CD14-positive monocyte (primary cell): ENCODE results near the gene CYLD. TPM values are rescaled to one million over a fixed set of nuclear protein-coding genes. Genes with fewer than 3 reads are reported as not detected.

ENCODE experiments used
- DNase-seq, 3 donors: peaks; one replicate each; pipeline ENCODE4 v3.0.0-alpha.2; 2011 to 2022
- H2AFZ ChIP-seq: 2 replicates; pipeline ENCODE4 v1.6.0; 2012; ENCODE audit warnings: mild to moderate bottlenecking, low read depth, low read length, inconsistent platforms; ENCODE audit not compliant: insufficient read depth, poor library complexity, severe bottlenecking
- H3K27ac ChIP-seq, 2 donors: 1 replicate in 1 of 2; 2 replicates in 1 of 2; pipeline ENCODE4 v1.5.1; 2012 to 2013; ENCODE audit warnings: low read length in 2 of 2, control low read depth in 1 of 2, inconsistent platforms in 1 of 2, low read depth in 1 of 2, mild to moderate bottlenecking in 1 of 2
- H3K27me3 ChIP-seq, 2 donors: one replicate each; pipeline versions ENCODE4 v1.6.0 to v1.6.1; 2011 to 2013; ENCODE audit warnings: low read length in 2 of 2; ENCODE audit not compliant: control insufficient read depth in 2 of 2, insufficient read depth in 2 of 2
- H3K36me3 ChIP-seq, 2 donors: replicated peaks in 1 of 2; 1 replicate in 1 of 2; 2 replicates in 1 of 2; pipeline versions ENCODE4 v1.5.1 to v1.6.1; 2012 to 2013; ENCODE audit warnings: low read length in 2 of 2, control low read depth in 1 of 2, inconsistent platforms in 1 of 2, mild to moderate bottlenecking in 1 of 2; ENCODE audit not compliant: insufficient read depth in 2 of 2, control insufficient read depth in 1 of 2
- H3K4me1 ChIP-seq, 2 donors: 1 replicate in 1 of 2; 2 replicates in 1 of 2; pipeline versions ENCODE4 v1.5.1 to v1.6.1; 2012 to 2013; ENCODE audit warnings: low read length in 2 of 2, control low read depth in 1 of 2, inconsistent platforms in 1 of 2, mild to moderate bottlenecking in 1 of 2, moderate library complexity in 1 of 2; ENCODE audit not compliant: insufficient read depth in 2 of 2, control insufficient read depth in 1 of 2
- H3K4me2 ChIP-seq: replicated peaks from 2 replicates; pipeline ENCODE3; 2012; ENCODE audit warnings: low read length, moderate library complexity, mild to moderate bottlenecking; ENCODE audit not compliant: poor library complexity, severe bottlenecking; ENCODE audit errors: extremely low read depth
- H3K4me3 ChIP-seq, 3 experiments: fragments of 200-600 bp in 1 of 3; sonication (generic) in 1 of 3; replicated peaks in 1 of 3; 1 replicate in 2 of 3; 2 replicates in 1 of 3; pipeline ENCODE4 v1.5.1; 2011 to 2013; ENCODE audit warnings: low read length in 3 of 3, mild to moderate bottlenecking in 3 of 3, control low read depth in 2 of 3, low read depth in 2 of 3, inconsistent platforms in 1 of 3, moderate library complexity in 1 of 3
- H3K79me2 ChIP-seq: 2 replicates; pipeline ENCODE4 v1.6.0; 2012; ENCODE audit warnings: mild to moderate bottlenecking, control low read depth, inconsistent platforms, low read length, moderate library complexity; ENCODE audit not compliant: insufficient read depth
- H3K9ac ChIP-seq: 2 replicates; pipeline ENCODE4 v1.6.0; 2017; ENCODE audit warnings: low read length, mild to moderate bottlenecking; ENCODE audit not compliant: insufficient read depth, poor library complexity, severe bottlenecking
- H3K9me3 ChIP-seq, 2 donors: replicated peaks in 1 of 2; 1 replicate in 1 of 2; 2 replicates in 1 of 2; pipeline versions ENCODE4 v1.5.1 to v1.6.1; 2012 to 2013; ENCODE audit warnings: low read length in 2 of 2, control low read depth in 1 of 2; ENCODE audit not compliant: control insufficient read depth in 1 of 2, insufficient read depth in 1 of 2
- H4K20me1 ChIP-seq: 2 replicates; pipeline ENCODE4 v1.6.0; 2012; ENCODE audit warnings: mild to moderate bottlenecking, low read length, control low read depth, moderate library complexity; ENCODE audit not compliant: insufficient read depth
- H3K27ac Mint-ChIP-seq, 7 donors: one replicate each; pipeline ENCODE4 v1.8.0; 2020; ENCODE audit warnings: mild to moderate bottlenecking in 7 of 7, mixed read lengths in 7 of 7, moderate library complexity in 6 of 7, inconsistent platforms in 2 of 7
- H3K27me3 Mint-ChIP-seq, 3 donors: one replicate each; pipeline ENCODE4 v1.8.0; 2021 to 2022; ENCODE audit warnings: low read depth in 3 of 3, mild to moderate bottlenecking in 3 of 3, mixed read lengths in 3 of 3, moderate library complexity in 3 of 3, inconsistent platforms in 1 of 3
- H3K36me3 Mint-ChIP-seq, 2 donors: one replicate each; pipeline ENCODE4 v1.8.0; 2020; ENCODE audit warnings: mixed read lengths in 2 of 2, inconsistent platforms in 1 of 2, mild to moderate bottlenecking in 1 of 2
- H3K4me1 Mint-ChIP-seq: one replicate; pipeline ENCODE4 v1.8.0; 2020; ENCODE audit warnings: mild to moderate bottlenecking, mixed read lengths
- H3K4me3 Mint-ChIP-seq, 2 donors: one replicate each; pipeline ENCODE4 v1.8.0; 2020; ENCODE audit warnings: mild to moderate bottlenecking in 2 of 2, mixed read lengths in 2 of 2, moderate library complexity in 1 of 2
- H3K9me3 Mint-ChIP-seq, 7 donors: one replicate each; pipeline ENCODE4 v1.8.0; 2020 to 2022; ENCODE audit warnings: mixed read lengths in 7 of 7, mild to moderate bottlenecking in 6 of 7, moderate library complexity in 6 of 7, inconsistent platforms in 2 of 7
- WGBS: methylation state at CpG from one replicate; pipeline ENCODE4 v1.1.5; 2013; ENCODE audit warnings: missing lambda C conversion rate; ENCODE audit not compliant: insufficient coverage; 5-methylcytosine and 5-hydroxymethylcytosine counted together
- intact Hi-C, 2 donors: fragments of 100-400 bp; cut with micrococcal nuclease; formaldehyde crosslinking; loops; one replicate each; pipeline versions ENCODE4 v1.15.0 to v1.15.1; 2023
- polyA plus RNA-seq, 3 donors: library from polyadenylated mRNA; depleted of rRNA in 1 of 3; unstranded in 2 of 3; stranded (reverse) in 1 of 3; fragments of 300-500 nt in 2 of 3; fragments of >200 nt in 1 of 3; fragmentation: Illumina TruSeq in 2 of 3; gene quantifications; 1 replicate in 2 of 3; 2 replicates in 1 of 3; pipeline ENCODE4 v1.2.3, GENCODE V29; 2012 to 2021
- TF ChIP-seq, protein P1 (sequence below): fragments of 200-600 bp; IDR thresholded peaks from one replicate; pipeline ENCODE4 v1.8.0; 2022; ENCODE audit warnings: antibody characterized with exemption, mild to moderate bottlenecking

CYLD gene
- polyA plus RNA-seq, 3 donors: 32.1 to 57.9 (median 35.9) TPM

DNA sequence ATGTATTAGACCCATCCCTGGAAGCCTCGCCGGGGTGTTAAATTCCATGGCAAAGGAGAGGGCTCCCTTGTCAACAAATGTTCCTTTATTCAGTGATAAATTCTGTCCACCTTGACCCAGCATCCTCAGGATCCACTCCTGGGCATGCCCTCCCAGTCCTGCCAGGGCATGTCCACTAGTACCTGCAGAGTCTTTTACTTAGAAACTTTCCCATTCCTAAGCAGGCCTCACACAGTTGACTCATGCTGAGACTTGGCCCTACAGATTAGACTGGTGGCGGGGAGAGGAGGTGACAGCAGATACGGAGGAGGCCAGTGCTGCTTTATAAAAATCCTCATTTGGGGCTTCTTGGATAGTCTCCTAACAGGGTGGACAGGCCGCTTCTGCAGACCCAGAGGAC, 88.8 kb downstream of the CYLD start:
- H4K20me1 ChIP-seq: no peaks in the 10 kb centered on the region
- H3K9me3 ChIP-seq: peaks cover 3 to 11% of the 10 kb centered on the region in 2 donors
- no peaks in the 10 kb centered on the region for H3K27me3 ChIP-seq
- H3K4me1 ChIP-seq: no peaks in the 10 kb centered on the region
- Mint-ChIP-seq H3K4me1 (no peaks in the 10 kb centered on the region), H3K36me3 (no peaks in the 10 kb centered on the region), H3K4me3 (no peak overlapping the region), H3K27me3 (peaks cover 0 to 7% (median 0%) of the 10 kb centered on the region in 3 donors), H3K9me3 (peaks cover 5 to 15% (median 9%) of the 10 kb centered on the region in 7 donors), H3K27ac (no peak overlapping the region)
- H3K4me2 ChIP-seq: no peak overlapping the region
- H3K36me3 ChIP-seq: no peaks in the 10 kb centered on the region
- no peak overlapping the region for H2AFZ ChIP-seq
- no peak overlapping the region for H3K4me3 ChIP-seq
- TF ChIP-seq, protein P1, sequence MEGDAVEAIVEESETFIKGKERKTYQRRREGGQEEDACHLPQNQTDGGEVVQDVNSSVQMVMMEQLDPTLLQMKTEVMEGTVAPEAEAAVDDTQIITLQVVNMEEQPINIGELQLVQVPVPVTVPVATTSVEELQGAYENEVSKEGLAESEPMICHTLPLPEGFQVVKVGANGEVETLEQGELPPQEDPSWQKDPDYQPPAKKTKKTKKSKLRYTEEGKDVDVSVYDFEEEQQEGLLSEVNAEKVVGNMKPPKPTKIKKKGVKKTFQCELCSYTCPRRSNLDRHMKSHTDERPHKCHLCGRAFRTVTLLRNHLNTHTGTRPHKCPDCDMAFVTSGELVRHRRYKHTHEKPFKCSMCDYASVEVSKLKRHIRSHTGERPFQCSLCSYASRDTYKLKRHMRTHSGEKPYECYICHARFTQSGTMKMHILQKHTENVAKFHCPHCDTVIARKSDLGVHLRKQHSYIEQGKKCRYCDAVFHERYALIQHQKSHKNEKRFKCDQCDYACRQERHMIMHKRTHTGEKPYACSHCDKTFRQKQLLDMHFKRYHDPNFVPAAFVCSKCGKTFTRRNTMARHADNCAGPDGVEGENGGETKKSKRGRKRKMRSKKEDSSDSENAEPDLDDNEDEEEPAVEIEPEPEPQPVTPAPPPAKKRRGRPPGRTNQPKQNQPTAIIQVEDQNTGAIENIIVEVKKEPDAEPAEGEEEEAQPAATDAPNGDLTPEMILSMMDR: no peak
- intact Hi-C loops: no loop called here
- 91% methylated on average over 4 of the region's 5 CpGs for WGBS
- no peak overlapping the region for H3K9ac ChIP-seq
- H3K27ac ChIP-seq: no peak overlapping the region
- no peaks in the 10 kb centered on the region for H3K79me2 ChIP-seq
- DNase-seq: no peak

DNA sequence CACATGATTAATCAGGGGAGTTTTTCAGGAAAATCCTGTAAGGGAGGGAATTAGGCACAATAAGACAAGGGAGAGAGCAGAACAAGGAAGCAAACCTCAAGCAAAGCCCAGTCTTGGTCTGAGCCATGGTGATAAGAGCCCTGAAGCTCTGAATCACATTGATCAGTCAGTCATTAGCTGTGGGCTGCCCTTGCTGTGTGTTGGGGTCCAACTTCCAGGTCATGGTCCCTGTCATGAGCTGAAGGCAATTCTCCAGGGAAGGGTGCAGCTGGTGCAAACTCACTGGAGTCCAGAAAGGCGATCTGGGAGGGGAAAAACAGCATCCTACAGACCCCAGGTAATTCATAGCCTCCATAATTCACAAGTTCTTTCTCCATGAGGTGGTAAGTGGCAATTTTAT, 89.9 kb downstream of the CYLD start:
- Histone ChIP-seq H3K27me3 (no peaks in the 10 kb centered on the region), H3K9ac (no peak overlapping the region), H3K9me3 (peaks cover 3 to 11% of the 10 kb centered on the region in 2 donors), H3K4me2 (no peak overlapping the region), H3K4me1 (no peaks in the 10 kb centered on the region), H3K27ac (no peak overlapping the region), H3K79me2 (no peaks in the 10 kb centered on the region), H4K20me1 (no peaks in the 10 kb centered on the region), H2AFZ (no peak overlapping the region), H3K36me3 (no peaks in the 10 kb centered on the region), H3K4me3 (no peak overlapping the region)
- no peak overlapping the region for H3K27ac Mint-ChIP-seq
- no peak overlapping the region for H3K4me3 Mint-ChIP-seq
- no CpG with 5 or more reads among the region's 1 CpG for WGBS
- no peaks in the 10 kb centered on the region for H3K36me3 Mint-ChIP-seq
- intact Hi-C loops: no loop called here
- peaks cover 0 to 8% (median 0%) of the 10 kb centered on the region in 3 donors for H3K27me3 Mint-ChIP-seq
- peaks cover 5 to 13% (median 9%) of the 10 kb centered on the region in 7 donors for H3K9me3 Mint-ChIP-seq
- TF ChIP-seq, protein P1: no peak
- no peak for DNase-seq
- H3K4me1 Mint-ChIP-seq: no peaks in the 10 kb centered on the region
